B cell (primary cell): ENCODE measurements around the gene SEMA6C. TPM values are rescaled to one million over a fixed set of nuclear protein-coding genes. Genes with fewer than 3 reads are reported as not detected.

Experiments
- ATAC-seq: fragments of 200-7000 bp; cut with Tn5 transposase; one replicate; pipeline ENCODE4 v1.10.0; 2021; ENCODE audit warnings: low read depth, mild to moderate bottlenecking, moderate number of reproducible peaks, moderate library complexity
- CTCF ChIA-PET: fragments of 350-600 bp; sonication (Branson Sonifier 250); formaldehyde crosslinking; loops from one replicate; lab custom pipeline; 2021; ENCODE audit warnings: antibody characterized with exemption, inconsistent platforms; lab: Charles Lee
- POLR2A ChIA-PET: fragments of 350-600 bp; sonication (Branson Sonifier 250); formaldehyde crosslinking; loops from one replicate; lab custom pipeline; 2021; ENCODE audit warnings: antibody characterized with exemption; lab: Charles Lee
- DNase-seq: peaks from one replicate; pipeline ENCODE4 v3.0.0; 2013
- H2AFZ ChIP-seq: 2 replicates; pipeline ENCODE4 v1.6.1; 2012; ENCODE audit warnings: mild to moderate bottlenecking, low read depth, low read length; ENCODE audit not compliant: insufficient read depth, poor library complexity, severe bottlenecking
- H3K27ac ChIP-seq, 2 donors: 1 replicate in 1 of 2; 2 replicates in 1 of 2; pipeline ENCODE4 v1.5.1; 2012 to 2013; ENCODE audit warnings: low read length in 2 of 2, mild to moderate bottlenecking in 2 of 2, moderate library complexity in 1 of 2
- H3K27me3 ChIP-seq, 4 experiments: fragments of 200-600 bp in 1 of 4; sonication (generic) in 1 of 4; replicated peaks in 1 of 4; 1 replicate in 2 of 4; 2 replicates in 2 of 4; pipeline versions ENCODE4 v1.6.1 to v1.7.0; 2013 to 2016; ENCODE audit warnings: low read length in 3 of 4, mild to moderate bottlenecking in 2 of 4, mixed read lengths in 1 of 4, moderate library complexity in 1 of 4; ENCODE audit not compliant: insufficient read depth in 4 of 4, control insufficient read depth in 3 of 4; ENCODE audit errors: control extremely low read depth in 1 of 4
- H3K36me3 ChIP-seq, 2 experiments: replicated peaks in 1 of 2; 1 replicate in 1 of 2; 2 replicates in 1 of 2; pipeline versions ENCODE4 v1.6.1 to v1.7.1; 2013; ENCODE audit warnings: low read length in 1 of 2; ENCODE audit not compliant: insufficient read depth in 2 of 2, control insufficient read depth in 1 of 2; ENCODE audit errors: control extremely low read depth in 1 of 2, extremely low read depth in 1 of 2
- H3K4me1 ChIP-seq, 2 donors: fragments of 200-600 bp in 1 of 2; sonication (generic) in 1 of 2; 1 replicate in 1 of 2; 2 replicates in 1 of 2; pipeline versions ENCODE4 v1.5.1 to v1.6.1; 2013 to 2017; ENCODE audit warnings: low read length in 2 of 2; ENCODE audit not compliant: control insufficient read depth in 2 of 2, insufficient read depth in 2 of 2
- H3K4me2 ChIP-seq: replicated peaks from 2 replicates; pipeline ENCODE3; 2012; ENCODE audit warnings: mild to moderate bottlenecking, low read depth, low read length; ENCODE audit not compliant: poor library complexity, severe bottlenecking
- H3K4me3 ChIP-seq, 5 experiments: fragments of 200-600 bp in 1 of 5; sonication (generic) in 1 of 5; 1 replicate in 3 of 5; 2 replicates in 2 of 5; pipeline versions ENCODE4 v1.5.1 to v1.7.0; 2011 to 2016; ENCODE audit warnings: low read length in 4 of 5, mild to moderate bottlenecking in 4 of 5, low read depth in 2 of 5, control low read depth in 1 of 5, moderate library complexity in 1 of 5; ENCODE audit not compliant: insufficient read depth in 1 of 5; ENCODE audit errors: control extremely low read depth in 1 of 5, extremely low read depth in 1 of 5
- H3K79me2 ChIP-seq: fragments of 200-600 bp; sonication (generic); one replicate; pipeline ENCODE4 v1.6.0; 2016; ENCODE audit warnings: low read length; ENCODE audit not compliant: control insufficient read depth, insufficient read depth
- H3K9ac ChIP-seq: fragments of 200-600 bp; sonication (generic); 2 replicates; pipeline ENCODE4 v1.6.1; 2017; ENCODE audit warnings: mild to moderate bottlenecking, low read length, moderate library complexity
- H3K9me3 ChIP-seq, 3 donors: one replicate each; pipeline versions ENCODE4 v1.6.1 to v1.7.1; 2013; ENCODE audit warnings: low read length in 2 of 3; ENCODE audit not compliant: control insufficient read depth in 2 of 3, insufficient read depth in 1 of 3; ENCODE audit errors: control extremely low read depth in 1 of 3
- H4K20me1 ChIP-seq: 2 replicates; pipeline ENCODE4 v1.6.0; 2012; ENCODE audit warnings: mild to moderate bottlenecking, low read length; ENCODE audit not compliant: insufficient read depth, control insufficient read depth, poor library complexity, severe bottlenecking
- H3K27ac Mint-ChIP-seq: one replicate; pipeline ENCODE4 v1.8.0; 2021; ENCODE audit warnings: mixed read lengths
- H3K27me3 Mint-ChIP-seq: one replicate; pipeline ENCODE4 v1.8.0; 2021; ENCODE audit warnings: mixed read lengths
- H3K4me1 Mint-ChIP-seq: one replicate; pipeline ENCODE4 v1.8.0; 2021; ENCODE audit warnings: mixed read lengths
- H3K4me3 Mint-ChIP-seq: one replicate; pipeline ENCODE4 v1.8.0; 2021; ENCODE audit warnings: mixed read lengths
- H3K9me3 Mint-ChIP-seq: one replicate; pipeline ENCODE4 v1.8.0; 2022; ENCODE audit warnings: mixed read lengths; ENCODE audit not compliant: insufficient read depth
- EZH2 ChIP-seq: IDR thresholded peaks from 2 replicates; pipeline ENCODE4 v1.6.1; 2012; ENCODE audit warnings: borderline replicate concordance, low read depth, mild to moderate bottlenecking, moderate library complexity, low read length; ENCODE audit not compliant: insufficient read depth, poor library complexity, severe bottlenecking
- WGBS: methylation state at CpG from one replicate; pipeline ENCODE4 v1.1.5; 2013; ENCODE audit warnings: missing lambda C conversion rate; ENCODE audit not compliant: insufficient coverage; 5-methylcytosine and 5-hydroxymethylcytosine counted together
- intact Hi-C: fragments of 100-400 bp; cut with micrococcal nuclease; formaldehyde crosslinking; loops from one replicate; pipeline ENCODE4 v1.10.0; 2022
- polyA plus RNA-seq: library from polyadenylated mRNA; depleted of rRNA; stranded (reverse); fragments of >200 nt; gene quantifications from 2 replicates; pipeline ENCODE4 v1.2.3, GENCODE V29; 2012
- total RNA-seq, 2 donors: library from RNA; stranded (reverse); fragments of 120-200 nt in 1 of 2; gene quantifications; 1 replicate in 1 of 2; 2 replicates in 1 of 2; pipeline versions ENCODE4 v1.2.3 to v1.2.4, GENCODE V29; 2013 to 2022
- TF ChIP-seq, protein P1 (sequence below): fragments of 200-600 bp; IDR thresholded peaks from one replicate; pipeline ENCODE4 v1.8.0; 2022; ENCODE audit warnings: antibody characterized with exemption, mild to moderate bottlenecking

The SEMA6C gene
- total and polyA plus RNA-seq, 2 donors (not counting 1 experiment from before 2014, with no cell fraction given): 0.86 to 1.3 TPM

DNA sequence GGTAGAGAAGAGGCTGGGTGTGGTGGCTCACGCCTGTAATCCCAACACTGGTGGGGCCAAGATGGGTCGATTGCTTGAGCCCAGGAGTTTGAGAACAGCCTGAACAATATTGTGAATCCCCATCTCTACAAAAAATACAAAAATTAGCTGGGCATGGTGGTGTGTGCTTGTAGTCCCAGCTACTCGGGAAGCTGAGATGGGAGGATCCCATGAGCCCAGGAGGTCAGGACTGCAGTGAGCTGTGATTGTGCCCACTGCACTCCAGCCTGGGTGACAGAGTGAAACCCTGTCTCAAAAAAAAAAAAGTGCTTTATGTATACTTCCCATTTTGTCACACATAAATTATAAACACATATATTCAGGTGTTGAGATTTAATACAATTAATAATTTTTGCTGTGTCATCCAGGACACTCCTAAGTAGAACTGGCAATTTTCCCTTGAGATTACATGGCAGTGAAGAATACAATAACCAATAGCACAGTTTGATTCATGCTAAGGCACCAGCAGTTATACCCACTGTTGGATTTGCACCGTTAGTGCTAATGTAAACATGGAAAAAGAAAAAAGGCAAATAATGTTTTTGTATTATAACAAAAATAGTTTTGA lies 60.4 kb downstream of the SEMA6C start:
- no peak for TF ChIP-seq EZH2
- TF ChIP-seq, protein P1, sequence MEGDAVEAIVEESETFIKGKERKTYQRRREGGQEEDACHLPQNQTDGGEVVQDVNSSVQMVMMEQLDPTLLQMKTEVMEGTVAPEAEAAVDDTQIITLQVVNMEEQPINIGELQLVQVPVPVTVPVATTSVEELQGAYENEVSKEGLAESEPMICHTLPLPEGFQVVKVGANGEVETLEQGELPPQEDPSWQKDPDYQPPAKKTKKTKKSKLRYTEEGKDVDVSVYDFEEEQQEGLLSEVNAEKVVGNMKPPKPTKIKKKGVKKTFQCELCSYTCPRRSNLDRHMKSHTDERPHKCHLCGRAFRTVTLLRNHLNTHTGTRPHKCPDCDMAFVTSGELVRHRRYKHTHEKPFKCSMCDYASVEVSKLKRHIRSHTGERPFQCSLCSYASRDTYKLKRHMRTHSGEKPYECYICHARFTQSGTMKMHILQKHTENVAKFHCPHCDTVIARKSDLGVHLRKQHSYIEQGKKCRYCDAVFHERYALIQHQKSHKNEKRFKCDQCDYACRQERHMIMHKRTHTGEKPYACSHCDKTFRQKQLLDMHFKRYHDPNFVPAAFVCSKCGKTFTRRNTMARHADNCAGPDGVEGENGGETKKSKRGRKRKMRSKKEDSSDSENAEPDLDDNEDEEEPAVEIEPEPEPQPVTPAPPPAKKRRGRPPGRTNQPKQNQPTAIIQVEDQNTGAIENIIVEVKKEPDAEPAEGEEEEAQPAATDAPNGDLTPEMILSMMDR: no peak
- intact Hi-C loops: no loop called here
- Histone ChIP-seq H3K9ac (no peak overlapping the region), H3K27me3 (no peaks in the 10 kb centered on the region), H3K36me3 (no peaks in the 10 kb centered on the region), H3K27ac (no peak overlapping the region), H3K4me1 (peaks cover 0 to 4% of the 10 kb centered on the region in 2 donors), H3K4me2 (no peak overlapping the region), H3K79me2 (no peaks in the 10 kb centered on the region), H3K9me3 (no peaks in the 10 kb centered on the region), H4K20me1 (no peaks in the 10 kb centered on the region), H3K4me3 (no peak overlapping the region), H2AFZ (no peak overlapping the region)
- no CpG with 5 or more reads among the region's 4 CpGs for WGBS
- H3K4me3 Mint-ChIP-seq: no peak overlapping the region
- peaks cover 5% of the 10 kb centered on the region for H3K4me1 Mint-ChIP-seq
- ChIA-PET POLR2A (interaction anchor here (0.6 kb wide), 1 partner anchor 83 kb away, joined by 5 read pairs; no protein-coding TSS in a partner anchor), CTCF (interaction anchor here (0.6 to 2.5 kb wide), 4 partner anchors 14 to 554 kb away, joined by 3 to 14 read pairs (median 4); no protein-coding TSS in a partner anchor)
- H3K9me3 Mint-ChIP-seq: no peaks in the 10 kb centered on the region
- ATAC-seq (no peak), DNase-seq (no peak)
- no peak overlapping the region for H3K27ac Mint-ChIP-seq
- no peaks in the 10 kb centered on the region for H3K27me3 Mint-ChIP-seq

Other genes starting within 250 kb of the SEMA6C start
- 115 and 133 TPM in 2 replicates for gene SETDB1, start 220.3 kb downstream of the SEMA6C start, total RNA-seq
- gene SETDB1, start 220.3 kb downstream of the SEMA6C start, polyA plus RNA-seq: 57.4 and 79.6 TPM in 2 replicates
- gene CERS2, start 171.8 kb downstream of the SEMA6C start, total RNA-seq: 130 and 144 TPM in 2 replicates
- gene CERS2, start 171.8 kb downstream of the SEMA6C start, polyA plus RNA-seq: 52.5 and 68.4 TPM in 2 replicates
- gene ANXA9, start 164.3 kb downstream of the SEMA6C start, total RNA-seq: 0.62 TPM in 1 of 2 replicates, not detected in the other
- gene ANXA9, start 164.3 kb downstream of the SEMA6C start, polyA plus RNA-seq: 0.07 and 0.09 TPM in 2 replicates
- gene MINDY1, start 139.7 kb downstream of the SEMA6C start, total RNA-seq: 16.1 and 16.5 TPM in 2 replicates
- 4.8 and 7.6 TPM in 2 replicates for gene MINDY1, start 139.7 kb downstream of the SEMA6C start, polyA plus RNA-seq
- 20.8 and 21.3 TPM in 2 replicates for gene PRUNE1, start 138.2 kb downstream of the SEMA6C start, total RNA-seq
- 13.3 and 15.9 TPM in 2 replicates for gene PRUNE1, start 138.2 kb downstream of the SEMA6C start, polyA plus RNA-seq
- 1.8 and 2.5 TPM in 2 replicates for gene BNIPL, start 110.0 kb downstream of the SEMA6C start, total RNA-seq
- 0.81 and 2.8 TPM in 2 replicates for gene BNIPL, start 110.0 kb downstream of the SEMA6C start, polyA plus RNA-seq
- 4.5 and 7.6 TPM in 2 replicates for gene C1orf56, start 98.9 kb downstream of the SEMA6C start, total RNA-seq
- 2.4 and 2.5 TPM in 2 replicates for gene C1orf56, start 98.9 kb downstream of the SEMA6C start, polyA plus RNA-seq
- gene CDC42SE1, start 87.0 kb downstream of the SEMA6C start, total RNA-seq: 230 and 238 TPM in 2 replicates
- gene CDC42SE1, start 87.0 kb downstream of the SEMA6C start, polyA plus RNA-seq: 366 and 419 TPM in 2 replicates
- gene MLLT11, start 86.2 kb downstream of the SEMA6C start, total RNA-seq: 1.1 and 1.5 TPM in 2 replicates
- 2.4 and 2.7 TPM in 2 replicates for gene MLLT11, start 86.2 kb downstream of the SEMA6C start, polyA plus RNA-seq
- 22.4 and 22.9 TPM in 2 replicates for gene GABPB2, start 75.9 kb downstream of the SEMA6C start, total RNA-seq
- gene GABPB2, start 75.9 kb downstream of the SEMA6C start, polyA plus RNA-seq: 15.1 and 22.3 TPM in 2 replicates
- gene TNFAIP8L2, start 10.0 kb upstream of the SEMA6C start, total RNA-seq: 14.9 and 17.6 TPM in 2 replicates
- 5.5 and 9.1 TPM in 2 replicates for gene TNFAIP8L2, start 10.0 kb upstream of the SEMA6C start, polyA plus RNA-seq
- 5.8 TPM in 2 replicates for gene LYSMD1, start 19.3 kb upstream of the SEMA6C start, total RNA-seq
- gene LYSMD1, start 19.3 kb upstream of the SEMA6C start, polyA plus RNA-seq: 0.68 and 1.4 TPM in 2 replicates
- gene SCNM1, start 19.5 kb upstream of the SEMA6C start, total RNA-seq: 53.6 and 57.6 TPM in 2 replicates
- 38.2 and 46.5 TPM in 2 replicates for gene SCNM1, start 19.5 kb upstream of the SEMA6C start, polyA plus RNA-seq
- 3.5 and 5.1 TPM in 2 replicates for gene TMOD4, start 29.4 kb upstream of the SEMA6C start, total RNA-seq
- 1.7 and 2.3 TPM in 2 replicates for gene TMOD4, start 29.4 kb upstream of the SEMA6C start, polyA plus RNA-seq
- gene VPS72, start 43.6 kb upstream of the SEMA6C start, total RNA-seq: 48.7 and 71.3 TPM in 2 replicates
- gene VPS72, start 43.6 kb upstream of the SEMA6C start, polyA plus RNA-seq: 30.3 and 42.1 TPM in 2 replicates
- 76.1 and 78.4 TPM in 2 replicates for gene PIP5K1A, start 51.9 kb upstream of the SEMA6C start, total RNA-seq
- gene PIP5K1A, start 51.9 kb upstream of the SEMA6C start, polyA plus RNA-seq: 57.4 and 59.4 TPM in 2 replicates
- gene PSMD4, start 108.1 kb upstream of the SEMA6C start, total RNA-seq: 142 and 169 TPM in 2 replicates
- 117 and 136 TPM in 2 replicates for gene PSMD4, start 108.1 kb upstream of the SEMA6C start, polyA plus RNA-seq
- 49.6 and 54.0 TPM in 2 replicates for gene ZNF687, start 135.7 kb upstream of the SEMA6C start, total RNA-seq
- 29.1 and 37.0 TPM in 2 replicates for gene ZNF687, start 135.7 kb upstream of the SEMA6C start, polyA plus RNA-seq
- gene PI4KB, start 180.8 kb upstream of the SEMA6C start, total RNA-seq: 110 TPM in 2 replicates
- 138 and 139 TPM in 2 replicates for gene PI4KB, start 180.8 kb upstream of the SEMA6C start, polyA plus RNA-seq
- 207 and 208 TPM in 2 replicates for gene RFX5, start 200.6 kb upstream of the SEMA6C start, total RNA-seq
- 181 and 216 TPM in 2 replicates for gene RFX5, start 200.6 kb upstream of the SEMA6C start, polyA plus RNA-seq
- gene SELENBP1, start 226.1 kb upstream of the SEMA6C start, total RNA-seq: 0.22 and 0.37 TPM in 2 replicates
- gene SELENBP1, start 226.1 kb upstream of the SEMA6C start, polyA plus RNA-seq: not detected in 2 replicates